ENCODE measurements around the gene TRAF3IP1.

- no peak for TF ChIP-seq POLR2A (IDR thresholded peaks at IDR 0.05)
- TF ChIP-seq CTCF (IDR thresholded peaks at IDR 0.05) = no peak
These were observed 30.0 kb downstream of the TRAF3IP1 start for GRCh38 chr2:238350150-238350897.
